HG03457 (cell line): ENCODE results near the gene PRKAG2.
A peak's percentile ranks its signal among the peaks of the same experiment; 100 is the strongest.
"Not testable (repeated sequence)": the region's sequence is repeated elsewhere in the genome, so short reads cannot be mapped to it uniquely, and the experiment has no call there.

Experiments used
- ATAC-seq: cut with Tn5 transposase; IDR thresholded peaks from one replicate; pipeline ENCODE4 v1.9.1; 2021; ENCODE audit warnings: moderate number of reproducible peaks; ENCODE audit not compliant: unreplicated experiment

Gene PRKAG2

DNA sequence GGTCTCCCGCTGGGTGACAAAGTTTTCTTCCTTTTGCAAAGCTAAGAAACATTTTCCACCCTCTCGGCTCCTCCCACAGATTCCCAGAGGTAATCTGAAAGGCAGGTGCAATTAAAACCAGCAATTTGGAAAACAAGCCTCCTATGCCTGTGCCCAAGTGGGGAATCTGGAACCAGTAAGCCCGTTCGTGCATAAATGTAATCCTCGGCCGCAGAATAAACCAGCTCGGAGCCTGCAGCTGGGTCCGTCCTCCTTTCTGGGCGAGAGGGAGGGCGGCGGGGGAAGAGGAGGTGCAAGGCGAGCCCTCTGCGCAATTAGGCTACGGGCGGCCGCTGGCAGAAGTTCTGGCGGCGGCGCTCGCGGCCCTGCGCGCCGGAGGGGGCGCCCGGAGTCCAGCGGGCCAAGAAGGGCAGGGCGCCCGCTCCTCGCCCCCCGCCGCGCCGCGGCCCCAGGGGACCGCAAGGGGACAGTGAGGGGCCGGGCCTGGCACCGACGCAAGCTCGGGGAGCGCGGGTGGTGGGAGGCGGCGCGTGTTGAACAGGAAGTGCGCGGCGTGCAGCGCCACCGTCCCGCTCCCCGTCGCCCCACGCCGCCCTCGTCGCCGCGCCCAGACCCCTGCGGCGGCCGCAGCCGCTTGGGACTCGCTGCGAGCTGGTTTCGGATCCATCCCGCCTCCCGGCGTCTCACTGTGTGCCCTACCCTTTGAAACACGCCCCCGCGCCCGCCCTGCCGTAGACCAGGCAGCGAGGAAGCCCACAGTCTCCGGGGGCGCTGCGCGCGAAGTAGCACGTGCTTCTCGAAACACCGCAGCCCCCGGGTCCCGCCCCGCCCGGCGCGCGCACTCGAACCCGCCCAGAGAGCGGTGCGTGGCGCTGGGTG, at the start of gene PRKAG2:
TSS of gene PRKAG2 (minus strand) at position 217 of the 879 bp plus-strand sequence. CDS start 495 bp downstream, outside the sequence.
- ATAC-seq, result peak; percentile 51

DNA sequence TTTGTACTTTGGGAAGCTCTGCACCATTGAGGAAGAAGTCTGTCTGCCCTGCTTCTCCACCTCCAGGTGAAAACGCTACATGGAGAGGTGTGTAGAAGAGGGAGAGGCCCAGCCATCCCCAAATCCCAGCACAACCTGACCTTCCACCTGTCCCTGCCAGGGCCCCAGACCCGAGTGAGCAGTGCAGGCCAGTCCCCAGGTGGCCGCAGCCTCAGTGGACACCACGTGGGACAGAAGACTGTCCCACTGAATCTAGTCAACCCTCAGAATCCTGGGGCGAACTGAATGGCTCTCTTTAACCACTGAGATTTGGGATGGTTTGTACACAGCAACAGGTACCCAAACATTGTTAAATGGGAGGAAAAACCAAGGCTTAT, 49.4 kb upstream of the PRKAG2 start:
- no peak for ATAC-seq

DNA sequence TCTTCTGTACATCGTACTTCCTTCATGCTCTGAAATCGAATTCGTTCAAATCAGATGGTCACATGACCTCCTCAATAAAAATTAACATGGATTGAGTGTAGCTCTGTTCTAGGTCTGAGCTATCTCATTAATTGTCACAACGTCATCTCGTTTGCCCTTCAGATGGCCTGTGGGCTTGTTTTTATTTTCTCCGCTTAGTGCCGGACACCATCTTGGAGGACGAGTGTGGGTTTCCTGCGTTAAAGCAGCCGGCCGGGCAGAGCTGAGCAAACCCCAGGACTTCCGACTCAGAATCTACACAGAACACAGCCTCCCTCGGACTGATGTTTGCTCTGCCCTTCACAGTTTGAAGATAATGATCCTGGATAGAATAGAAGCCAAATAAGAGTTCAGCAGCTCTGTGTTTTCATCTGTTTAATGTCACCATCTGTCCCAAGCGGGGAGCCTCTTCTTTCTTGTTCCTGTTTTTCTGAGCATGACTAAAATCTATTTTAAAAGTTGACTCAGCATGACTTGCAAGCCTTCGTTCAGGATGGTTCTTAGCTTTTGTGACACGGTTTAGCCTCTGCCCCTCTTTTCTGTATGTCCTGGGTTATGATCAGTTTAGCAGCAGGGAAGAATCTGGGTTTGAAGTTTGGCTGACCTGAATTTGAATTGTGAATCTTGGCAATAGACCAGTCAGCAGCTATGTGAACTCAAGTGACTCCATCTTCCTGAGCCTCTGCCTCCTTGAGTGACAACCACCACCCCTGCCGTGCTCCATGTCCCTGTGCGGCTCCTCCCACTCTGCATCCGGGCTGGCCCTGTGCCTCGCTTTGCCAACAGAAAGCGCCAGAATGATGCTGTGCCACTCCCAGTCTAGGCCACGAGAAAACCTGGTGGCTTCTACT, 48.8 kb upstream of the PRKAG2 start:
- ATAC-seq, result no peak

DNA sequence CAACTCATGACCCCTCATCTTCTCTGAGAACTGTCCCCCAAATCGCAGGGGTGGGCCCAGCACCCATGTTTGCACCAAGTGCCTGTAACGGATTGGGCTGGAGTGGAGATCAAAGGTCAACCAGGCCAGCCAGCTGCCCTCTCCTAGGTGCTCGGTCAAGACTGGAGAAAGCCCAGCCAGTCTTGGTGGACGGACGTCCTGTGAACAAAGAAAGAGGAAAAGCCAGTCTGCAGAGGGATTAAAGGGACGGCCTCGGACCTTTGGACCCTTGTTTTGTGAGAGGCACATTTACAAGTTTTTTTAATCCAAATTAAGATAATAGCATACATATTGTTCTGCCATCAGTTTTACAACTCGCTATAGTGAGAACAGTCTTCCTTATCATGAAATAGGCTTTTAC, 47.6 kb upstream of the PRKAG2 start:
- no peak for ATAC-seq

DNA sequence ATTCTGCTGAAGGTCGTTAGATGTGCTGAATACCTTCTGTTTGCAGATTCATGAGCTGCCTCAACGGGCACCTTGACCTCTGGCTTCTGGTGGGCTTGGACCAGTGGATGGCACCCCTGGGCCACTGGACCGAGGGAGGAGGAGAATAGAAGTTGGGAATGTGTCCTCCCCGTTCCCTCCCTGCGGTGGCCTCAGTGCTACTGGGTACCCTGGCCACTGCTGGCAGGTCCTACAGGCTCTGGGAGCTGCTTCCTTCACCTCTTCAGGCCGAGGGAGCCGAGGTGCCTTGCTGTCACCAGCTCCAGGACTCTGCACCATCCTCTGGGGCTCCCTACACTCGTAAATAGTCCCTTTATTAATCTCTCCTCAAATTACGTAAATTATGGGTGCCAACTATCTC, 47.1 kb upstream of the PRKAG2 start:
- no peak for ATAC-seq

DNA sequence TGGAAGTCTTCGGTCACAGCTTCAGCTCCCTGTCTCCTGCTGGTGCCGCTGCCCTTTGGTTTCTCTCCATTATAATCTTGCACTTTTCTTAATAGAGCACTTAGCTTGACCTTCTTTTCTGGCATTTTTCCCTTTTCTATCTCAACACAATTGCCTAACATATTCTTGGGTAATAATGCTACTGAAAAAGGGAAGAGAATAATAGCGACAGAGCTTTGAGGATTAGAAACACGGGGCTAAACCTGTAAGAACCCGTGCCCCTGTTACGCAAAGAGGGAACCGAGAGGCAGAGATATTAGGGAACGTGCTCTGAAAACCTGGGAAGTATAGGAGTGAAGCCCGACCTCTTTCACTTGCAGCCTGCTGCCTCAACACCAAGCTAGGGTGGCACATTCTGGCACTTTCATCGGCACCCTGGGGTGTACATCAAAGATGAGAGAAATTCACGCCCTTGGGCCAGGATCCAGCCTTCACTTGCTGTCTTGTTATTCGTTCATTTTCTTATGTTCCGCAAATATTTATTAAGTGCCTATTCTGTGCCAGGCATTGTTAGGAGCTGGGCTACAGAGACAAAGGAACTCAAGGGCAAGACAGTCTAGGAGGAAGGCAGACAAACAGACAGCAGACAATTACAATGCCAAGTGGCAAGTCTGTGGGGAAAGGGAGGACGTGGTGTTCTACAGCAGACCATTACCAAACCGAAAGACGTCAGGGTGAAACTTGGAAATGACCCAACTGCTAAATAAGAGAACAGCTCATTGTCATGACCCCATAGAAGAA, 46.4 kb upstream of the PRKAG2 start:
- ATAC-seq, result no peak

DNA sequence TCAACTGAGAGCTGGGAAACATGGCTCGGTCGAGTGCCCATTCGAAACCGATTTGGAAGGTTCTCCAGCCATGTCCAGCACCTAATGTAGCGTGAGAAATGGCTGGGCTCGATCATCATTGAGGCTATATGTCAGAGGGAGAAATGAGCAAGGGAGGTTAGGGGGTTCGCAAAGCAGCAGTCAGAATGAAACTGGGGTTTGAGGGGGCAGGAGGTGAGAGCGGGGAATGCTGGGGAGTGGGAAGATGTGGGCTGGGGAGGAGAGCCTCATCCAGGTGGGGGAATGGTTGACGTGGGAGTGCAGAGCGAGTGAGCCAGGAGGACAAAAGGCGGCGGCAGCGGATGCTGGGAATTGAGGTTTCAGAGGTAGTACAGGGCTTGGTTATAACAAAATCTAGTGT, 44.5 kb upstream of the PRKAG2 start:
- ATAC-seq, result no peak

DNA sequence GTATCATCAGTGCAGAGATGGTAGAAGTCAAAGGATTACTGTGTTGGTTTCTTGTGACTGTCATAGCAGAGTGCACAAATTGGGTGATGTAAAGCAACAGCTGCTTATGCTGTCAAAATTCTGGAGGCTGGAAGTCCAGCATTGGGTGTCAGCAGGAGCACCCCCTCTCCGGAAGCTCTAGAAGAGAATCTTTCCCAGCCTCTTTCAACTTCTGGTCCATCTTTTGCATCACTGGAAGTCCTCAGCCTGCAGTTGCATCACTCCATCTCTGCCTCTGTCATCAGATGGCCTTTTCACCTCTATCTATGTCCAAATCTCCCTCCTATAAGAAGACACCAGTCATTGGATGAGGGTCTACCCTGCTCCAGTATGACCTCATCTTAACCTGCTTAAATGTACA, 43.6 kb upstream of the PRKAG2 start:
- ATAC-seq, result no peak

DNA sequence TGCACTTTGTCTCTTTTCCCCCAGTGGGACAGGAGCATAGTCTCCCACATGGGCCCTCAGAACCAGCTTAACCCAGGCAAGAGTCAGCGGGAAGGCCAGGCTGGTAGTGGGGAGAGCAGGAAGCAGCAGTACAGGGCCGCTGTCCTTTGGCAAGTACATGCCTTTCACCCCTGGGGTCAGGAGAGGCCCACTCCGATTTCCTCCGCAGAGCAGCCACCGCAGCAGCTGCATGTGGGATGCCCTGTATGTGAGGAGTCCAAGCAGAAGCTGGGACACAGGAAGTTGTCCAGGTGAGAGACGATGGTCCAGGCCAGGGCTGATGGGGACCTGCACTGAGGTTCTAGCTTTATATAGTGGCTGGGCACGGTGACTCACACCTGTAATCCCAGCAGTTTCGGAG, 42.7 kb upstream of the PRKAG2 start:
- no peak for ATAC-seq

DNA sequence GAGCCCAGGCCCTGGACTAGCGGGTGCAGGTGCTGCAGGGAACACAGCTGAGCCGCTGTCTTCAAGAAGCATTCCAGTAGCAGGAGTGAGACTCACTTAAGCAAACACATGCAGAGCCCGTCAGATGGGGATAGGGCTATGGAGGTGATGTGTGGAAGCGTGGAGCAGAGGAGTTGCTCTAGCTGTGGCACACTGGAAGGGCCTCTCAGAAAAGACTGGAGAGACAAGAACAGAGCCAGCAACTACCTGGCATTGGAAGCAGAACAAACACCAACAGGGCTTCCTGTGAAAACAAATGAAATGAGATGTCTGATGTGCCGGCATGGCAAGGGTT, 41.6 kb upstream of the PRKAG2 start:
- ATAC-seq, result no peak

DNA sequence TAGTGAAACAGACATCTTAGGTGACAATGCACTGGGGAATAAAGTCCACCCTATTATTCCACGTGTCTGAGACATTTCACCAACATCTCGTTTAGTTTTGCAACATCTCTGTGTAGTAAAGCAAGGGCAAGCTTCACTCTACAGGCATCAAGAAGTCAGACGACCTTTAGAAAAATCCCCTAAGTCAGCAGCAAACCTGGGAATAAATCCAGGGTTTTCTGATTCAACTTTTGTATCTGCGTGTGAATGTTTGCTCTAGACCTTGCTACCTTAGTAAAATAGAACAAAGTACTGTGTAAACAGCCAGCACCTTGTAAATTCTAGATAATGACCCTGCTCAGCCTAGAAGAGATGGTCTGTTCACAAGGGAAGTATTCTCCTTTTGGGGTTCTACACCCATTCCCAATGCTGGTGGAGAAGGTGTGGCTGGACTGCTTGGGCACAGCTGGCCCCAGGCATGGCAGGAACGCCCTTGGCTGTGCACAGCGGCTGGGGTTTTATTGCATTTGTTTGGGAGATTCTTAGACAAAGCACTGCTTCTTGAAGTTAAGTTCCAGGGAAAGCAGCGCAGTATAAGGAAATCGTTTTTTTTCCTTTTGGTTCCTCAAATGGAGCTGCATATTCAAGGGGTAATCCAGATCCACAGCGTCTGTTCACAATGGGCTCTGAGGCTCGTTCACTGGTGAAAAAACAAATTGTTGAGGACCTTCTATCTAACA, 41.0 kb upstream of the PRKAG2 start:
- no peak for ATAC-seq

DNA sequence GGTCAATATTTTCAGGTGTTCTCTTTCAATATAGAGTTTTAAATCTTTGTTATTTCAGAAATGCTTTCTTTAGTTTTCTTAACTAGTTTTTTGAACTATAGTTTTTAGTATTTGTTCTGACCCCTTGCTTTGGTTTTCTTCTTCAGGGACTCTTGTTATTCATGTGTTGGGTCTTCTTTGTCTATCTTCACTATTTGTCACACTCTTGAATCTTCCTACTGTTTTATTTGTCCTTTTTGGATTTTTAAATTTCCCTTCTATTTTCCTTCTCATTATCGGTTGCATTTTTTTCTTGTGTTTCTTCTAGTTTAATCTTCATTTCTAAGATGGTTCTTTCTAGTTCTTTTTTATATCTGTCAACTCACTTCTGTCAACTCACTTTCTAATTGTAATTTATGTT, 37.1 kb upstream of the PRKAG2 start:
- ATAC-seq, result no peak

DNA sequence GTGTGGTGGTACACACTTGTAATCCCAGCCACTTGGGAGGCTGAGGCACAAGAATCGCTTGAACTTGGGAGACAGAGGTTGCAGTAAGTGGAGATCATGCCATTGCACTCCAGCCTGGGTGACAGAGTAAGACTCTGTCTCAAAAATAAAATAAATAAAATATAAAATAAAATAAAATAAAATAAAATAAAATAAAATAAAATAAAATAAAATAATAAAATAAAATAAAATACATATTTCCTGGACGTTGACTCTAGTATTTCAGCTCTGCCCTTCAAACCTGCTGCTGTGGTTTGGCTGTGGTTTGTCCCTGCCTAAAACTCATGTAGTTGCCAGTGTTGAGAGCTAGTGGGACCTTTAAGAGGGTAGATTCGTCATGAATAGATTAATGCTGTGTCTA, 33.7 kb upstream of the PRKAG2 start:
- not testable (repeated sequence) for ATAC-seq

DNA sequence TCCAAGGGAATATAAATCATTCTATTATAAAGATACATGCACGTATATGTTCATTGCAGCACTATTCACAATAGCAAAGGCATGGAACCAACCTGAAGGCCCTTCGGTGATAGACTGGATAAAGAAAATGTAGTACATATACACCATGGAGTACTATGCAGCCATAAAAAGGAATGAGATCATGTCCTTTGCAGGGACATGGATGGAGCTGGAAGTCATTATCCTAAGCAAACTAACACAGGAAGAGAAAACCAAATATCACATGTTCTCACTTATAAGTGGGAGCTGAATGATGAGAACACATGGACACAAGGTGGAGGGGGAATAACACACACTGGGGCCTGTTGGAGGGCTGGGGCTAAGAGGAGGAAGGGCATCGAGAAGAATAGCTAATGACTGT, 30.2 kb upstream of the PRKAG2 start:
- not testable (repeated sequence) for ATAC-seq

DNA sequence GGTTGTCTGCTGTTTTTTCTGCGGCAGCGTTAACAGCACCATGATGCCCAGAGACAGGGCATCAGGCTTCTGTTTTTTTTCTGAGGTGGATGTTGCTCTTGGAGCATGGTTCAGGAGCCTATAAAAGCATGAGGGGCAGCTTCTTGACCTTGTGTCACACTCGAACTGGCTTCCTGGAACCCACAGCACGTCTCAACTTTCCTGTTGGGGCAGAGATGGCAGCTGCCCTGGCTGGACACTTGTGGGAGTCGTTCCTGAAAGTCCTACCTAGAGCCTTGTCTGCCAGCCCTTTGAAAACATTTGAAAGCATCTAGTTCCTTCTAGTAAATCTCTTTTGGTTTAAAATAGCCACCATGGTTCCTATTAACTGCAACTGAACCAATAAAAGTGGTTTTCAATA, 28.9 kb upstream of the PRKAG2 start:
- no peak for ATAC-seq

DNA sequence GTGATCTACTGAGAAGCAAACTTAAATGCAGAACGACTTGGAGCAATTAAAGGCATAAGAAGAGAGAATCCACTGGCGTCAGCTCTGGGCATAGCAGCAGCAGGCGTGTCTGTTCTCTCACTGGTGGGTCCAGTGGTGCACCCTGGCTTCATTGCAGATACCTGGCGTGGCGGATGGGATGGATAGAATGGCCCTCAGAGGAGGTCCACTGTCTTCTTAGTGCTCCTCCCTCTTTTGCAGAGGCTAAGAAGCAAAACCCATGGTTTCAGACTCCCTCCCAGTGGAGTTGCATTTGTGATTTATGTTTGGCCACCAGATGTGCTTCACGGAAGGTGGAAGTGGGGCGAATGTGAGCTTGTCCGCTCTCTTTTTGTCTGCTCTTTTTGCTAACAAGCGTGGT, 28.4 kb upstream of the PRKAG2 start:
- ATAC-seq, result no peak

DNA sequence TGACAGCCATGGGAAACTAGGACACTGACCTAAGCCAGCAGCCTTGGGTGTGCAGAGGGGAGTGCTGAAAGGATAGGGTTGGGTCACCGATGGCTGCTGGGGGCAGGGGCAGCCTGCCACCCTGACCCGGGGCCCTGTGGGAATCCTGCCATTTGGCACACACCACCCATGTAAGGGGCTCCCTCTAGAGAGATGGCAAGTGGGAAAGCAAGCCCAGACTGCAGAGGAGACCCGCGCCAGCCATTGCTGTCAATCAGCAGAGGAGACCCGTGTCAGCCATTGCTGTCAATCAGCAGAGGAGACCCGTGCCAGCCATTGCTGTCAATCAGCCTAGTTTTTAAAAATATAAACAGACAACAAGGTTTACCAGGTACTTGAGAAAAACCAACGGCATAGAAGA, 27.4 kb upstream of the PRKAG2 start:
- no peak for ATAC-seq

DNA sequence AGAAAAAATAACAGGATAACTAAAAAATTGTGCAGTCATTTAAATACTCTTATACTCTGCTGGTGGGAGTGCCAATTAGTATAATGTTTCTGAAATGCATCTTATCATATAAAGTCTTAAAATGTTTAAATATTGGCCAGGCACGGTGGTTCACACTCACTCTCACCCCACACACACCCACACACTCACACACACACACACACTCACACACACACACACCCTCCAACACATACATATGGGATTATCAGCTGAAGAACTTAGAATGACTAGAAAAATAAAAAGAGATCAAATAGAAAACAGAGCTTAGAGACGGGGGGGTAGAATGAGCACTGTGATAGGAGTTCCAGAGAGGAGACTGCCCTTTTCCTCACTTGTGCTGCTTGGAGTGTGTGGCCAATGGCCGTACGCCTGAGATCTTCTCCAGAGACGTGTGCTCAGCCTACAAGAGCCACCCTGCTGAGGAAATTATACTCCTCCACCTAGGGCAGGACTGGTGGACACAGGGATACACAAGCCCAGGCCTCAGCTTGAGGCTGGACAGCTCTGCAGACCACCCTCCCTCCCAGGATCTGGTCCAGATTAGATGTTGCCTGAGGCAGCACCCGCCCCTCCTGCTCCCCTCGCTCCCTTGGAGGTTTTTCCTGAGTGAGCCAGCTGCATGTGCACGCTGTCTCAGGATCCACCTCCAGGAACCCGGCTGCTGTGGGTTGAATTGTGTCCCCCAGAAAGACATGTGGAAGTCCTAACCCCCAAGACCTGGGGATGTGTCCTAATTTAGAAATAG, 26.5 kb upstream of the PRKAG2 start:
- no peak for ATAC-seq

DNA sequence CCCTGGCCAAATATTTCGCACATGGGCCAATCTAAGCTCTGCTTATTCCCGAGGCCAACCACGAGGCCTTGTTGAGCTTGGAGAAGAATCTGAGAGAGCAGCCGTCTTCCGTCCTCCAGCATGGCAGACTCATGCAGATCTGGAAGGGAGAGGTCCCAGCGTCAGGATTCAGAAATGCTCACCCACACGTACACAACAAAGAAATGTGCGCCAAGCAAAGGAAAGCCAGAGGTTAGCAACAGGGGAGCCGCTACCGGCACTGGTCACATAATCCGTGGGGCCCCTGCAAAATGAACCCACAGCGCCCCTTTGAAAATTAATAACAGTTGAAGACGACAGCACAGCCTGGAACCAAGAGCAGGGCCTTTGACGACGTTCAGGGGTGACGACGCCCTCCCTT, 25.4 kb upstream of the PRKAG2 start:
- no peak for ATAC-seq

DNA sequence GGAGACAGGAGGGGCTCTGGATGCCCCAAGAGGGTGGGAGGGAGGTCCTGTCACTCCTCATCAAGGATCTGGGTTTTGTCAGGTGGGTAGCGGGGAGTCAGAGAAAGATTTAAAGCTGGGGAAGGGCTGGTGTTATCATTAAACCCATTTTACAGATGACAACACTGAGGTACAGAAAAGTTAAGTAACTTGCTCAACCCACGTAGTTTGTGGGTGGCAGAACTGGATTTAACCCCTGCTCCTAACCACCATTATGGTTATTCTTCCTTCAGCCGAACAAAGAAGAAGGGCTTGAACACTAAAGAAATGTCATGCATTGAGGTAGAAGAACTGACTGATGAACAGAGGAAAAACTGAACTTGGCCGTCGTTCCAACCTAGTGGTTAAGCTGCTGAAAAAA, 24.9 kb upstream of the PRKAG2 start:
- no peak for ATAC-seq
